Medulla oblongata (tissue), 1 donor: Measurements from ENCODE around the gene GLOD4.
A peak's percentile ranks its signal among the peaks of the same experiment; 100 is the strongest.
"Not testable (repeated sequence)": the region's sequence is repeated elsewhere in the genome, so short reads cannot be mapped to it uniquely, and the experiment has no call there.

Source experiments
- DNase-seq: peaks from one replicate; pipeline ENCODE4 v3.0.0-alpha.2; 2015; ENCODE audit errors: extremely low spot score

The GLOD4 gene

GRCh38 chr17:778096-778495, 4.0 kb downstream of the GLOD4 start:
- DNase-seq: no peak

- no peak for DNase-seq
Measured at GRCh38 chr17:774313-774584, 7.8 kb downstream of the GLOD4 start.

- DNase-seq: no peak
Measured at GRCh38 chr17:773467-774312, 8.4 kb downstream of the GLOD4 start.

- no peak for DNase-seq
Measured at GRCh38 chr17:773016-773415, 9.1 kb downstream of the GLOD4 start.

- DNase-seq: no peak
Measured at GRCh38 chr17:767076-767475, 15.0 kb downstream of the GLOD4 start.

- no peak for DNase-seq
Measured at GRCh38 chr17:760371-760770, 21.7 kb downstream of the GLOD4 start.

- no peak for DNase-seq
Measured at GRCh38 chr17:759964-760363, 22.1 kb downstream of the GLOD4 start.

- not testable (repeated sequence) for DNase-seq
Measured at GRCh38 chr17:756010-756567, 26.0 kb downstream of the GLOD4 start.

- not testable (repeated sequence) for DNase-seq
Measured at GRCh38 chr17:755319-755961, 26.6 kb downstream of the GLOD4 start.

GRCh38 chr17:753418-753817, 28.7 kb downstream of the GLOD4 start:
- DNase-seq: no peak

GRCh38 chr17:752620-753219, 29.4 kb downstream of the GLOD4 start:
- DNase-seq: peak; percentile 30

- peak; percentile 86 for DNase-seq
Measured at GRCh38 chr17:752002-752619, 30.0 kb downstream of the GLOD4 start, which contains the start of gene GEMIN4. Gene GEMIN4 (minus strand): TSS chr17:752264. CDS start chr17:752142, 122 bp downstream.

GRCh38 chr17:751269-752001, 30.6 kb downstream of the GLOD4 start:
- peak; percentile 19 for DNase-seq

- DNase-seq: no peak
Measured at GRCh38 chr17:750431-751037, 31.5 kb downstream of the GLOD4 start.

- not testable (repeated sequence) for DNase-seq
Measured at GRCh38 chr17:749359-749758, 32.7 kb downstream of the GLOD4 start.

- DNase-seq: not testable (repeated sequence)
Measured at GRCh38 chr17:748604-749003, 33.5 kb downstream of the GLOD4 start.

GRCh38 chr17:746783-747629, 35.1 kb downstream of the GLOD4 start:
- no peak for DNase-seq

GRCh38 chr17:746181-746580, 35.9 kb downstream of the GLOD4 start:
- no peak for DNase-seq

- no peak for DNase-seq
Measured at GRCh38 chr17:745406-745805, 36.7 kb downstream of the GLOD4 start.

- no peak for DNase-seq
Measured at GRCh38 chr17:744937-745336, 37.1 kb downstream of the GLOD4 start.
